ENCODE measurements around the gene INTS3.

Gene INTS3

DNA sequence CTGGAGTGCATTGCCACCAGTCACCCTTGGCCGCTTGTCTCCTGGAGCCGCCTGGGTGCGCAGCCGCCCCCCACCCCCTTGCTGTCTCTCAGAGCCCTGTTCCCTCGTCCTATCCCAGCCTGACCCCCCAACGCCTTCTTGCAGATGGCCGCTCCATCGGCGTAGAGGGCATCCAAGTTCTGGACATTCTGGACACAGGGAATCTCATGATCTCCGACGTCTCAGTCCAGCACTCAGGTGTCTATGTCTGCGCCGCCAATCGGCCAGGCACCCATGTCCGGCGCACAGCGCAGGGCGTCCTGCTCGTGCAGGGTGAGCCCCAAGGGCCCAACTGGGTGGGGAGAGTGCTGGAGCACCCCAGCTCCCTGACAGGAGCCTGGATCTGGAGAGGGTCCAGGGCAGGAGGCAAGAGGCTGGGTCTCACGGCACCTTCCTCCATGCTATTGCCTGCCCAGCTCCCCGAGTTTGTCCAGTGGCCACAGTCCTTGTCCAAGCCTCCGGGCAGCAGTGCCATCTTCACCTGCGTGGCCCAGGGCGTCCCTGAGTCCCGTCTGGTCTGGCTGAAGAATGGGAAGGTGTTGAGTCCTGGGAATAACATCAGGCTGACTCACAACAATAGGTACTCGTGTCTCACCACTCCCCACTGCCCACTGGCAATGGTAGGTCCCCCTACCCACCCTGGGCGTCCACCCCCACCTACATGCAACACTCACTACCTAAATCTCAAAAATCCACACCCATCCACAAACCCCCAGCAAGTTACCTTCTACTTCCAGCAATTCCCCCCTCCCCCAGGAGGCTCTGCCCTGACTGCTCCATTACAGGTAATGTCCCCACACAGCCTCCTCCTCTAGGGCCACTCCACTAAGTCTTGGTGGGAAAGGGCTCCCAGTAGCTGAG lies 72.0 kb downstream of the INTS3 start:
- Histone ChIP-seq H3K36me3 (ENCODE audit: low read depth) (no peaks in the 10 kb centered on the region), H3K4me3 (ENCODE audit: severe bottlenecking) (no peak overlapping the region), H3K27ac (ENCODE audit: poor library complexity, severe bottlenecking) (no peak overlapping the region), H3K27me3 (ENCODE audit: insufficient read depth, poor library complexity, severe bottlenecking) (no peaks in the 10 kb centered on the region), H3K9me3 (ENCODE audit: severe bottlenecking) (no peaks in the 10 kb centered on the region), H3K4me1 (ENCODE audit: insufficient read depth, poor library complexity, severe bottlenecking) (no peaks in the 10 kb centered on the region)
- peak; percentile 45 for DNase-seq (ENCODE audit: low spot score)
- no peak for ATAC-seq (ENCODE audit: low read depth)
- no peak for TF ChIP-seq CTCF (IDR thresholded peaks at IDR 0.05; ENCODE audit: poor library complexity, severe bottlenecking)

- no peaks in the 10 kb centered on the region for H3K36me3 ChIP-seq (ENCODE audit: low read depth)
- no peaks in the 10 kb centered on the region for H3K4me1 ChIP-seq (ENCODE audit: insufficient read depth, poor library complexity, severe bottlenecking)
- no peaks in the 10 kb centered on the region for H3K27me3 ChIP-seq (ENCODE audit: insufficient read depth, poor library complexity, severe bottlenecking)
- no peak overlapping the region for H3K27ac ChIP-seq (ENCODE audit: poor library complexity, severe bottlenecking)
- no peak for TF ChIP-seq CTCF (IDR thresholded peaks at IDR 0.05; ENCODE audit: poor library complexity, severe bottlenecking)
- DNase-seq (ENCODE audit: low spot score) = peak; percentile 25
- H3K9me3 ChIP-seq (ENCODE audit: severe bottlenecking) = no peaks in the 10 kb centered on the region
- ATAC-seq (ENCODE audit: low read depth) = no peak
- H3K4me3 ChIP-seq (ENCODE audit: severe bottlenecking) = no peak overlapping the region
These were observed 72.7 kb downstream of the INTS3 start for GRCh38 chr1:153800516-153800915.

- Histone ChIP-seq H3K4me1 (ENCODE audit: insufficient read depth, poor library complexity, severe bottlenecking) (peaks cover 6% of the 10 kb centered on the region), H3K27ac (ENCODE audit: poor library complexity, severe bottlenecking) (no peak overlapping the region), H3K27me3 (ENCODE audit: insufficient read depth, poor library complexity, severe bottlenecking) (no peaks in the 10 kb centered on the region), H3K9me3 (ENCODE audit: severe bottlenecking) (no peaks in the 10 kb centered on the region), H3K36me3 (ENCODE audit: low read depth) (no peaks in the 10 kb centered on the region), H3K4me3 (ENCODE audit: severe bottlenecking) (no peak overlapping the region)
- DNase-seq (ENCODE audit: low spot score) (no peak), ATAC-seq (ENCODE audit: low read depth) (no peak)
- TF ChIP-seq CTCF (IDR thresholded peaks at IDR 0.05; ENCODE audit: poor library complexity, severe bottlenecking) = no peak
These were observed 73.3 kb downstream of the INTS3 start for GRCh38 chr1:153801028-153801625.

DNA sequence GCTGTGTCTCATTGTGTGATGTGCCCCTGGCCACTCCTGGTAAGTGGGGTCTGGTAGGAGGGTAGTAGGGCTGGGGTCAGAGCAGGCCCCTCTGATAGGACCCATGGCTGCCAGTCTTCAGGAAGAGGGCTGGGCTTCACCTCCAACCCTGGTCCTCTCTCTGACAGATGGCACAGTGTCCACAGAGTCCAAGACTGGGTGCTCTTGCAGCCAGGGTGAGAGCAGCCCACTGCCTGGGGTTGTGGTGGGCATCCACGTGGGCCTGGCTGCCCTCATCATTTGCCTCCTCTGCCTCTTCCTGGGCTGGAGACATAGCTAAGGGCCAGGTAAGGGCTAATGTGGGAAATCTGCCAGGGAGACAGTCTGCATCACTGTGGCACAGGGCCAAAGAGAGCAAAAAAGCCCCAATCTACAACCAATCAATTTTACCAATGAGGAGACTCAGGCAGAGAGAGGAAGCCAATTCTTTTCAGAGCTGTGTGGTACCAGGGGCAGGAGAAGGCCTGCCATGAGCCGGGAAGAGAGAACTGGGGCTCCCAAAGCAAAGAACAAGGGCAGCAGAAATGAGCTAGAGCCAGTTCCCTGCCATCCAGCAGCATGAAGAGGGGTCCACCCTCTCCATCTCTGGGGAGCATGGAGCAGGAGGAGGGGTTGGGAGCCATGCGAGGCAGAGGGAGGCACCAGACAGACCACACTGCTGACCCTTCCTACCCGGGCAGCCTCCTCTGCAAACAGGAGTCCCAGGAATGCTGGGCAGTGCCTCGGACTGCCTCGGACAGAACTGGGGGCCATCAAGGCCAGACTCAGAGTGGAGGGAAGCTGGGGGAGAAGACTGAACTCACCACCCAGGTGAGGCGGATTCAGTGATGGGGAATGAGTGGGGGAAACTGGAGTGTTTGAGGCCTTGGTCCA lies 74.2 kb downstream of the INTS3 start:
- no peaks in the 10 kb centered on the region for H3K36me3 ChIP-seq (ENCODE audit: low read depth)
- no peak for TF ChIP-seq CTCF (IDR thresholded peaks at IDR 0.05; ENCODE audit: poor library complexity, severe bottlenecking)
- H3K4me3 ChIP-seq (ENCODE audit: severe bottlenecking) = no peak overlapping the region
- H3K27ac ChIP-seq (ENCODE audit: poor library complexity, severe bottlenecking) = no peak overlapping the region
- H3K9me3 ChIP-seq (ENCODE audit: severe bottlenecking) = no peaks in the 10 kb centered on the region
- ATAC-seq (ENCODE audit: low read depth) (no peak), DNase-seq (ENCODE audit: low spot score) (peak; percentile 33)
- peaks cover 6% of the 10 kb centered on the region for H3K4me1 ChIP-seq (ENCODE audit: insufficient read depth, poor library complexity, severe bottlenecking)
- H3K27me3 ChIP-seq (ENCODE audit: insufficient read depth, poor library complexity, severe bottlenecking) = no peaks in the 10 kb centered on the region
